ENCODE measurements around the gene SEZ6. TPM values are rescaled to one million over a fixed set of nuclear protein-coding genes. Genes with fewer than 3 reads are reported as not detected.

Gene SEZ6
- total RNA-seq, 2 donors from 2014 or later: 0.35 TPM; not detected in 1

- no peaks in the 10 kb centered on the region for H3K27me3 ChIP-seq
- peaks cover 0 to 16% of the 10 kb centered on the region in 2 donors for H3K9me3 ChIP-seq
- H3K36me3 ChIP-seq: no peaks in the 10 kb centered on the region
- no peak overlapping the region for H3K27ac ChIP-seq
- no peak for DNase-seq (ENCODE audit: low spot score)
- no peak for TF ChIP-seq CTCF (IDR thresholded peaks at IDR 0.05)
- H3K4me3 ChIP-seq: no peak overlapping the region
- no peaks in the 10 kb centered on the region for H3K4me1 ChIP-seq
These were observed 27.0 kb upstream of the SEZ6 start for GRCh38 chr17:29032857-29033197.

- H3K27ac ChIP-seq: no peak overlapping the region
- H3K27me3 ChIP-seq: no peaks in the 10 kb centered on the region
- no peaks in the 10 kb centered on the region for H3K4me1 ChIP-seq
- no peaks in the 10 kb centered on the region for H3K36me3 ChIP-seq
- no peak for TF ChIP-seq CTCF (IDR thresholded peaks at IDR 0.05)
- peaks cover 0 to 16% of the 10 kb centered on the region in 2 donors for H3K9me3 ChIP-seq
- DNase-seq (ENCODE audit: low spot score): no peak
- H3K4me3 ChIP-seq: no peak overlapping the region
These were observed 26.4 kb upstream of the SEZ6 start for GRCh38 chr17:29032013-29032856.

- H3K36me3 ChIP-seq: no peaks in the 10 kb centered on the region
- DNase-seq (ENCODE audit: low spot score): no peak
- H3K4me3 ChIP-seq: no peak overlapping the region
- H3K27ac ChIP-seq: no peak overlapping the region
- no peaks in the 10 kb centered on the region for H3K4me1 ChIP-seq
- H3K9me3 ChIP-seq: peaks cover 0 to 16% of the 10 kb centered on the region in 2 donors
- H3K27me3 ChIP-seq: no peaks in the 10 kb centered on the region
- TF ChIP-seq CTCF (IDR thresholded peaks at IDR 0.05): no peak
These were observed 25.7 kb upstream of the SEZ6 start for GRCh38 chr17:29031488-29031887.

- H3K9me3 ChIP-seq: no peaks in the 10 kb centered on the region
- no peak for TF ChIP-seq CTCF (IDR thresholded peaks at IDR 0.05)
These were observed 18.6 kb upstream of the SEZ6 start for GRCh38 chr17:29024316-29024952.

GRCh38 chr17:29022074-29022473 is 16.2 kb upstream of the SEZ6 start:
- TF ChIP-seq CTCF (IDR thresholded peaks at IDR 0.05): no peak

More at GRCh38 chr17:29024316-29024952, 18.6 kb upstream of the SEZ6 start:
- H3K4me1 ChIP-seq: peaks cover 0 to 7% of the 10 kb centered on the region in 2 donors
- H3K4me3 ChIP-seq: no peak overlapping the region
- H3K27ac ChIP-seq: no peak overlapping the region
- no peaks in the 10 kb centered on the region for H3K27me3 ChIP-seq
- H3K36me3 ChIP-seq: no peaks in the 10 kb centered on the region
- DNase-seq (ENCODE audit: low spot score): no peak

More at GRCh38 chr17:29022074-29022473, 16.2 kb upstream of the SEZ6 start:
- no peak overlapping the region for H3K4me3 ChIP-seq
- no peaks in the 10 kb centered on the region for H3K9me3 ChIP-seq
- DNase-seq (ENCODE audit: low spot score): no peak
- no peak overlapping the region for H3K27ac ChIP-seq
- no peaks in the 10 kb centered on the region for H3K36me3 ChIP-seq
- no peaks in the 10 kb centered on the region for H3K27me3 ChIP-seq
- peaks cover 0 to 7% of the 10 kb centered on the region in 2 donors for H3K4me1 ChIP-seq
